Esophagus muscularis mucosa (tissue), 4 donors: ENCODE data around the gene ARHGAP15. TPM values are rescaled to one million over a fixed set of nuclear protein-coding genes. Genes with fewer than 3 reads are reported as not detected.

Experiments
- DNase-seq: peaks from one replicate; pipeline ENCODE4 v3.0.0-alpha.2; 2017; ENCODE audit errors: extremely low spot score
- H3K27ac ChIP-seq, 4 donors: fragments of 200-600 bp; sonication (generic); replicated peaks in 1 of 4; 1 replicate in 3 of 4; 2 replicates in 1 of 4; pipeline ENCODE4 v1.5.1; 2016 to 2019; ENCODE audit warnings: mild to moderate bottlenecking in 1 of 4
- H3K27me3 ChIP-seq, 4 donors: fragments of 200-600 bp; sonication (generic); one replicate each; pipeline versions ENCODE4 v1.5.1 to v1.6.0; 2016 to 2019
- H3K36me3 ChIP-seq, 4 donors: fragments of 200-600 bp; sonication (generic); one replicate each; pipeline ENCODE4 v1.5.1; 2016 to 2019
- H3K4me1 ChIP-seq, 4 donors: fragments of 200-600 bp; sonication (generic); one replicate each; pipeline ENCODE4 v1.5.1; 2016 to 2019
- H3K4me3 ChIP-seq, 4 donors: fragments of 200-600 bp; sonication (generic); 1 replicate in 2 of 4; 2 replicates in 2 of 4; pipeline ENCODE4 v1.5.1; 2016 to 2019; ENCODE audit warnings: mild to moderate bottlenecking in 4 of 4, moderate library complexity in 1 of 4
- H3K9me3 ChIP-seq, 4 donors: fragments of 200-600 bp; sonication (generic); 1 replicate in 3 of 4; 2 replicates in 1 of 4; pipeline ENCODE4 v1.5.1; 2016 to 2019
- CTCF ChIP-seq, 3 experiments: fragments of 200-600 bp in 2 of 3; fragments of 450-650 bp in 1 of 3; sonication (generic) in 2 of 3; IDR thresholded peaks; one replicate each; pipeline ENCODE4 v1.5.1; 2017 to 2019; ENCODE audit warnings: antibody characterized with exemption in 3 of 3, mild to moderate bottlenecking in 2 of 3, moderate library complexity in 1 of 3
- EP300 ChIP-seq: sonication (generic); formaldehyde crosslinking; IDR thresholded peaks from one replicate; pipeline ENCODE4 v1.6.1; 2017; ENCODE audit warnings: antibody characterized with exemption
- POLR2A ChIP-seq: fragments of 450-650 bp; IDR thresholded peaks from one replicate; pipeline ENCODE4 v1.6.1; 2017; ENCODE audit warnings: antibody characterized with exemption, moderate library complexity, mild to moderate bottlenecking, low read depth
- POLR2AphosphoS5 ChIP-seq, 2 donors: sonication (generic); formaldehyde crosslinking; IDR thresholded peaks; one replicate each; pipeline ENCODE4 v1.6.1; 2017; ENCODE audit warnings: antibody characterized with exemption in 2 of 2
- WGBS: methylation state at CpG from one replicate; pipeline ENCODE4 v1.1.5; 2018; 5-methylcytosine and 5-hydroxymethylcytosine counted together
- intact Hi-C: fragments of 100-400 bp; cut with DNase I; formaldehyde crosslinking; loops from one replicate; pipeline ENCODE4 v1.15.1; 2023
- total RNA-seq, 4 donors: library from RNA; depleted of rRNA; stranded (reverse); fragments of >200 nt; gene quantifications; one replicate each; pipeline versions ENCODE4 v1.1.0 to v1.2.1, GENCODE V29; 2016

The ARHGAP15 gene
- total RNA-seq, 4 donors from 2014 or later: 5.4 to 13.3 (median 7.1) TPM

GRCh38 chr2:143564419-143564818 is 435.2 kb downstream of the ARHGAP15 start:
- 100% methylated on average over 2 of the region's 2 CpGs for WGBS
- Histone ChIP-seq H3K36me3 (no peaks in the 10 kb centered on the region), H3K27me3 (no peaks in the 10 kb centered on the region), H3K4me3 (no peak overlapping the region), H3K4me1 (peaks cover 0 to under 1% (median 0%) of the 10 kb centered on the region in 4 donors), H3K27ac (no peak overlapping the region), H3K9me3 (no peaks in the 10 kb centered on the region)
- no peak for TF ChIP-seq POLR2A
- no peak for TF ChIP-seq EP300
- TF ChIP-seq POLR2AphosphoS5 (IDR thresholded peaks at IDR 0.05): no peak
- TF ChIP-seq CTCF (IDR thresholded peaks at IDR 0.05): no peak
- intact Hi-C loops: no loop called here
- no peak for DNase-seq

GRCh38 chr2:143571747-143572146 is 442.5 kb downstream of the ARHGAP15 start:
- TF ChIP-seq EP300 (no peak), POLR2A (no peak), POLR2AphosphoS5 (IDR thresholded peaks at IDR 0.05) (no peak), CTCF (IDR thresholded peaks at IDR 0.05) (no peak)
- intact Hi-C loops: no loop called here
- H3K27me3 ChIP-seq: no peaks in the 10 kb centered on the region
- H3K27ac ChIP-seq: no peak overlapping the region
- 80% methylated on average over 1 of the region's 1 CpG for WGBS
- H3K4me3 ChIP-seq: no peak overlapping the region
- no peak for DNase-seq
- no peaks in the 10 kb centered on the region for H3K9me3 ChIP-seq
- no peaks in the 10 kb centered on the region for H3K36me3 ChIP-seq
- H3K4me1 ChIP-seq: no peaks in the 10 kb centered on the region

GRCh38 chr2:143572421-143572820 is 443.2 kb downstream of the ARHGAP15 start:
- WGBS: 91% methylated on average over 4 of the region's 4 CpGs
- no peaks in the 10 kb centered on the region for H3K9me3 ChIP-seq
- intact Hi-C loops: no loop called here
- DNase-seq: no peak
- H3K4me1 ChIP-seq: no peaks in the 10 kb centered on the region
- no peak overlapping the region for H3K4me3 ChIP-seq
- H3K36me3 ChIP-seq: no peaks in the 10 kb centered on the region
- no peaks in the 10 kb centered on the region for H3K27me3 ChIP-seq
- TF ChIP-seq POLR2A: no peak
- no peak overlapping the region for H3K27ac ChIP-seq

GRCh38 chr2:143574069-143574468 is 444.9 kb downstream of the ARHGAP15 start:
- intact Hi-C loops: no loop called here
- H3K4me3 ChIP-seq: no peak overlapping the region
- H3K27me3 ChIP-seq: no peaks in the 10 kb centered on the region
- no peak for TF ChIP-seq CTCF (IDR thresholded peaks at IDR 0.05)
- TF ChIP-seq POLR2A: no peak
- H3K4me1 ChIP-seq: no peaks in the 10 kb centered on the region
- H3K27ac ChIP-seq: no peak overlapping the region
- no peaks in the 10 kb centered on the region for H3K9me3 ChIP-seq
- DNase-seq: no peak
- H3K36me3 ChIP-seq: no peaks in the 10 kb centered on the region
- 92% methylated on average over 1 of the region's 1 CpG for WGBS

GRCh38 chr2:143575340-143575739 is 446.1 kb downstream of the ARHGAP15 start:
- no peaks in the 10 kb centered on the region for H3K27me3 ChIP-seq

More at GRCh38 chr2:143575340-143575739, 446.1 kb downstream of the ARHGAP15 start:
- intact Hi-C loops: no loop called here
- H3K4me3 ChIP-seq: no peak overlapping the region
- TF ChIP-seq POLR2A: no peak
- TF ChIP-seq EP300: no peak
- TF ChIP-seq CTCF (IDR thresholded peaks at IDR 0.05): no peak
- no peak for TF ChIP-seq POLR2AphosphoS5 (IDR thresholded peaks at IDR 0.05)
- WGBS: 86% methylated on average over 3 of the region's 3 CpGs
- H3K4me1 ChIP-seq: no peaks in the 10 kb centered on the region
- no peaks in the 10 kb centered on the region for H3K36me3 ChIP-seq
- no peaks in the 10 kb centered on the region for H3K9me3 ChIP-seq
- DNase-seq: no peak
- H3K27ac ChIP-seq: no peak overlapping the region
